Stimulated activated memory B cell treated with anti-CD40 and anti-IgM and Interleukin-4, amounts not matched to agents 10 μg/mL and 1 μg/mL and 100 μg/mL, for 72 hours (primary cell): ENCODE results near the gene ATG4B.

Source experiments
- ATAC-seq: fragments of 150-1000 bp; cut with Tn5 transposase; 2 replicates; pipeline ENCODE4 v1.10.0; 2021
- H3K27ac Mint-ChIP-seq: one replicate; pipeline ENCODE4 v1.8.0; 2022; ENCODE audit warnings: mild to moderate bottlenecking, mixed read lengths
- H3K27me3 Mint-ChIP-seq: one replicate; pipeline ENCODE4 v1.8.0; 2022; ENCODE audit warnings: mixed read lengths
- H3K36me3 Mint-ChIP-seq: one replicate; pipeline ENCODE4 v1.8.0; 2022; ENCODE audit warnings: mixed read lengths
- H3K4me1 Mint-ChIP-seq: one replicate; pipeline ENCODE4 v1.8.0; 2022; ENCODE audit warnings: mixed read lengths
- H3K4me3 Mint-ChIP-seq: one replicate; pipeline ENCODE4 v1.8.0; 2022; ENCODE audit warnings: mild to moderate bottlenecking, moderate library complexity, mixed read lengths
- H3K9me3 Mint-ChIP-seq: one replicate; pipeline ENCODE4 v1.8.0; 2022; ENCODE audit warnings: mixed read lengths

The ATG4B gene

DNA sequence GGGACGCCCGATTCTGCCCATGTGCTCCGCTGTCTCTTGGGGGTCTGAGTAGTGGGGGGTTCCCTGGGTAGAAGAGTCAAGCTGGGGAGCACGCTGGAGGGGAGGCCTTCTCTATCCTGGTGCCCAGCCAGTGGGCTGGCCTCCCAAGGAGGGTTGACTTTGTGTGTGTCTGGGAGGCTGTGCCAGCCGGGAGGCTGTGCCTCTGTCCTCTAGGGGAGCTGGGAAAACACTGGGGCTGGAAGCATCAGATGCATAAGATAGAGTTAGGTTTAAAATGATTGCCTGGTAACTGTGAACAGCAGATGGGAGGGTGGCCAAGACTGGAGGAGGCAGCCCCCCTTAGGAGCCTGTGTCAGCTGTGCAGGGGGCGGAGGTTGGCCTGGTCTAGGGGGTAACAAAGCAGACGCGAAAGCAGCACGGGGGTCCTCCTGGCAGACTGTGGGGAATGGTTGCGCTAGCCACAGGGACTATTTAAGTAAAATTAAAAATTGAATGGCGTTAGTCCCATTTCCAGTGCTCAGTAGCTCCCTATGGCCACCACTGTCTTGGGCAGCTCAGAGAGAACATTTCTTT lies 65.6 kb downstream of the ATG4B start:
- Mint-ChIP-seq H3K4me1 (peaks cover 27% of the 10 kb centered on the region), H3K27me3 (no peaks in the 10 kb centered on the region), H3K36me3 (peaks cover 28% of the 10 kb centered on the region), H3K4me3 (peak overlapping the region; percentile 90), H3K27ac (peak overlapping the region; percentile 93), H3K9me3 (no peaks in the 10 kb centered on the region)
- no peak for ATAC-seq

DNA sequence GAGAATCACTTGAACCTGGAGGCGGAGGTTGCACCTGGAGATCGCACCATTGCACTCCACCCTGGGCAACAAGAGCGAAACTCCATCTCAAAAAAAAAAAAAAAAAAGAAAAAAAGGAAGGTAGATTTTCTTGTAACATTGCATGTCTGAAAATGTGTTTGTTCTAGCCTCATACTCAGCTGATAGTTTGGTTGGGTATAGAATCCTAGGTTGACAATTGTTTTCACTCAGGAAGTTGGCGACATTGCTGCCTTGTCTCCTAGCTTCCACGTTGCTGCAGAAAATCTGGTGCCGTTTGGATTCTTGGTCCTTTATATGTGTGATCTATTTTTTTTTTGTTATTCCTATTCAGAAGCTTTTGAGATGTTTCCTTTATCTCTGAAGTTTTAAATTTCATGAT lies 69.0 kb downstream of the ATG4B start:
- Mint-ChIP-seq H3K27ac (no peak overlapping the region), H3K27me3 (no peaks in the 10 kb centered on the region), H3K4me1 (peaks cover 16% of the 10 kb centered on the region), H3K36me3 (peaks cover 49% of the 10 kb centered on the region), H3K4me3 (no peak overlapping the region), H3K9me3 (no peaks in the 10 kb centered on the region)
- no peak for ATAC-seq

DNA sequence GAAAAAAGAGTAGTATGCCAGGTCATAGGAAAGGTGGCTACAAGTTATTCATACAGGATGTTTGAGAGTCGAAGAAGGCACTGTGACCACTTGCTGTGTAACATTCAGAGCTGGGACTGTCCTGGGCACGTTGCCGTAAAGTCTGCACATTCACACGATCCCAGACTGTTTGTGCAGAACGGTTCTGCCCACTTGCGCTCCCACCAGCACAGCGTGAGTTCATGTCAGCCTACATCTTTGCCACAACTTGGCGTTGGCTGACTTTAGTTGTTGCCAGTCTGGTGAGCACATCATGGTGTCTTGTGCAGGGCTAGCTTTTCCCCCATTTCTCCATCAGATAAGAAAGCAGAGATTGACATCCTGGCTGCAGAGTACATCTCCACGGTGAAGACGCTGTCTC lies 71.4 kb downstream of the ATG4B start:
- ATAC-seq, result no peak
- Mint-ChIP-seq H3K4me1 (peaks cover 2% of the 10 kb centered on the region), H3K9me3 (no peaks in the 10 kb centered on the region), H3K36me3 (peaks cover 59% of the 10 kb centered on the region), H3K4me3 (no peak overlapping the region), H3K27ac (no peak overlapping the region), H3K27me3 (no peaks in the 10 kb centered on the region)

- H3K27ac Mint-ChIP-seq, result no peak overlapping the region
- no peaks in the 10 kb centered on the region for H3K27me3 Mint-ChIP-seq
- no peak for ATAC-seq
- H3K36me3 Mint-ChIP-seq, result peaks cover 82% of the 10 kb centered on the region
- no peak overlapping the region for H3K4me3 Mint-ChIP-seq
- peaks cover 6% of the 10 kb centered on the region for H3K4me1 Mint-ChIP-seq
- H3K9me3 Mint-ChIP-seq, result no peaks in the 10 kb centered on the region
Observed at GRCh38 chr2:241719093-241719492, 81.6 kb downstream of the ATG4B start.

DNA sequence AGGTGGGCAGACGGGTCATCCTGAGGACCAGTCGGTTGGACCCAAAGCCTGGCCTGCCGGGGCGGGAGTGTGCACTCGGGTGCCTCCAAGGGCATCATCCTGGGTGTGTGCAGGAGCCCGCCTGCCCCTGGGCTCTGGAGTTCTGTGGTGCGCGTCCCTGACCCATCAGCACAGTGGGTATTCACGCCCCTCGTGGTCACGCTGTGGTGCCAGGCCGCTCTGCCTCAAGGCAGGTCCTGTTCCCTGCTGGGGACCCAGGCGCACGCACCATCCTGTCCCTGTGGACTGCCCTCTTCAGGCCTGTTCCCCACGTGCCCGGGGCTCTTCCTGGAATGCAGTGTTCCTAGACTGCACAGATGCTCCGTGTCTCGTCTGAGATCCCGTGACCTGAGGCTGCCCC lies 82.6 kb downstream of the ATG4B start:
- Mint-ChIP-seq H3K4me3 (no peak overlapping the region), H3K27me3 (no peaks in the 10 kb centered on the region), H3K9me3 (no peaks in the 10 kb centered on the region), H3K4me1 (peaks cover 6% of the 10 kb centered on the region), H3K36me3 (peaks cover 81% of the 10 kb centered on the region), H3K27ac (no peak overlapping the region)
- ATAC-seq, result no peak

- no peaks in the 10 kb centered on the region for H3K9me3 Mint-ChIP-seq
- no peak overlapping the region for H3K27ac Mint-ChIP-seq
- H3K27me3 Mint-ChIP-seq, result no peaks in the 10 kb centered on the region
- no peak for ATAC-seq
- peaks cover 6% of the 10 kb centered on the region for H3K4me1 Mint-ChIP-seq
- no peak overlapping the region for H3K4me3 Mint-ChIP-seq
- peaks cover 84% of the 10 kb centered on the region for H3K36me3 Mint-ChIP-seq
Observed at GRCh38 chr2:241720560-241720959, 83.1 kb downstream of the ATG4B start.

- no peak for ATAC-seq
- Mint-ChIP-seq H3K4me1 (peaks cover 6% of the 10 kb centered on the region), H3K27me3 (no peaks in the 10 kb centered on the region), H3K9me3 (no peaks in the 10 kb centered on the region), H3K4me3 (no peak overlapping the region), H3K36me3 (peaks cover 81% of the 10 kb centered on the region), H3K27ac (no peak overlapping the region)
Observed at GRCh38 chr2:241721852-241722251, 84.4 kb downstream of the ATG4B start.

GRCh38 chr2:241722896-241723454 lies 85.5 kb downstream of the ATG4B start:
- Mint-ChIP-seq H3K36me3 (peaks cover 77% of the 10 kb centered on the region), H3K4me1 (peaks cover 1% of the 10 kb centered on the region), H3K9me3 (no peaks in the 10 kb centered on the region), H3K4me3 (no peak overlapping the region), H3K27me3 (no peaks in the 10 kb centered on the region), H3K27ac (no peak overlapping the region)
- no peak for ATAC-seq
